Tibial nerve (tissue), 3 donors: ENCODE measurements around the gene PIK3C2A.
"Not testable (repeated sequence)": the region's sequence is repeated elsewhere in the genome, so short reads cannot be mapped to it uniquely, and the experiment has no call there.

ENCODE experiments used
- POLR2A ChIP-seq, 2 donors: fragments of 450-650 bp; IDR thresholded peaks; one replicate each; pipeline ENCODE4 v1.6.1; 2017; ENCODE audit warnings: antibody characterized with exemption in 2 of 2, mild to moderate bottlenecking in 2 of 2, moderate library complexity in 2 of 2
- TF ChIP-seq, protein P1 (sequence below), 5 experiments: fragments of 200-600 bp in 3 of 5; fragments of 450-650 bp in 2 of 5; sonication (generic) in 3 of 5; IDR thresholded peaks; one replicate each; pipeline ENCODE4 v1.5.1; 2016 to 2019; ENCODE audit warnings: antibody characterized with exemption in 5 of 5, mild to moderate bottlenecking in 3 of 5, moderate library complexity in 2 of 5

DNA sequence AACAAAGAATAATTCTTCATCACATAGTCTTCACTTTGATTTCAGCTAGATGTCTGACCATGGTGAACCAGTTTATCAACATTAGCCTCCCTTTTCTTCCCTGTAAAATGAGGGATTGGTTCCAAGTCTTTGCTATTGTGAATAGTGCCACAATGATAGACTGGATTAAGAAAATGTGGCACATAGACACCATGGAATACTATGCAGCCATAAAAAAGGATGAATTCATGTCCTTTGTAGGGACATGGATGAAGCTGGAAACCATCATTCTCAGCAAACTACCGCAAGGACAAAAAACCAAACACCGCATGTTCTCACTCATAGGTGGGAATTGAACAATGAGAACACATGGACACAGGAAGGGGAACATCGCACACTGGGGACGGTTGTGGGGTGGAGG, 35.2 kb upstream of the PIK3C2A start:
- TF ChIP-seq POLR2A (IDR thresholded peaks at IDR 0.05), result not testable (repeated sequence)
- TF ChIP-seq, protein P1, sequence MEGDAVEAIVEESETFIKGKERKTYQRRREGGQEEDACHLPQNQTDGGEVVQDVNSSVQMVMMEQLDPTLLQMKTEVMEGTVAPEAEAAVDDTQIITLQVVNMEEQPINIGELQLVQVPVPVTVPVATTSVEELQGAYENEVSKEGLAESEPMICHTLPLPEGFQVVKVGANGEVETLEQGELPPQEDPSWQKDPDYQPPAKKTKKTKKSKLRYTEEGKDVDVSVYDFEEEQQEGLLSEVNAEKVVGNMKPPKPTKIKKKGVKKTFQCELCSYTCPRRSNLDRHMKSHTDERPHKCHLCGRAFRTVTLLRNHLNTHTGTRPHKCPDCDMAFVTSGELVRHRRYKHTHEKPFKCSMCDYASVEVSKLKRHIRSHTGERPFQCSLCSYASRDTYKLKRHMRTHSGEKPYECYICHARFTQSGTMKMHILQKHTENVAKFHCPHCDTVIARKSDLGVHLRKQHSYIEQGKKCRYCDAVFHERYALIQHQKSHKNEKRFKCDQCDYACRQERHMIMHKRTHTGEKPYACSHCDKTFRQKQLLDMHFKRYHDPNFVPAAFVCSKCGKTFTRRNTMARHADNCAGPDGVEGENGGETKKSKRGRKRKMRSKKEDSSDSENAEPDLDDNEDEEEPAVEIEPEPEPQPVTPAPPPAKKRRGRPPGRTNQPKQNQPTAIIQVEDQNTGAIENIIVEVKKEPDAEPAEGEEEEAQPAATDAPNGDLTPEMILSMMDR (IDR thresholded peaks at IDR 0.05), result not testable (repeated sequence)
